ENCODE measurements around the gene GPC6.

Gene GPC6

DNA sequence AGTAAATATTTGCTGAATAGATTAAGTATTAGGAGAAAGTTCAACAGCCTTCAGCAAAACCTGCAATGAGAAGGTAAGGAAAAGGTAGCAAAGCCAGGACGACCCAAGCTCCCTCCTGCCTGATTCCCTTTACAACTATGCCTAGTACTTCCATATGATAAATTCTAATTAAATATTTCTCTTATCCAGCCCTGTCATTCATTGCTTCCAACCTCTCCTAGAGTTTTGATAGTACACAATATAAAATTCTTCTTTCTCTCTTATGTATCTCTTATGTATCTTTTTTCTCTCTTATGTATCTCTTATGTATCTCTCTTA lies 1065.7 kb downstream of the GPC6 start:
- Histone ChIP-seq H3K9me3 (ENCODE audit: insufficient read depth, low read length) (no peaks in the 10 kb centered on the region), H3K4me2 (ENCODE audit: low read depth, low read length, poor library complexity, severe bottlenecking) (no peak overlapping the region), H3K36me3 (ENCODE audit: low read length) (no peaks in the 10 kb centered on the region), H3K9me2 (replicated peaks; ENCODE audit: insufficient read depth, low read length) (no peaks in the 10 kb centered on the region), H3K9ac (ENCODE audit: low read length) (no peak overlapping the region), H4K20me1 (ENCODE audit: low read depth, low read length) (no peaks in the 10 kb centered on the region), H3K27ac (ENCODE audit: low read depth, low read length) (no peak overlapping the region), H3K27me3 (ENCODE audit: low read length) (no peaks in the 10 kb centered on the region), H2AFZ (ENCODE audit: low read depth, low read length, severe bottlenecking) (no peak overlapping the region), H3F3A (ENCODE audit: insufficient read depth) (no peaks in the 10 kb centered on the region), H3K4me3 (ENCODE audit: insufficient read depth, low read length, poor library complexity, severe bottlenecking) (no peak overlapping the region), H3K79me2 (ENCODE audit: insufficient read depth, low read length) (no peaks in the 10 kb centered on the region)
- TF ChIP-seq EZH2phosphoT487 (conservative IDR thresholded peaks at IDR 0.05; ENCODE audit: low read length): no peak
- TF ChIP-seq, protein P1, sequence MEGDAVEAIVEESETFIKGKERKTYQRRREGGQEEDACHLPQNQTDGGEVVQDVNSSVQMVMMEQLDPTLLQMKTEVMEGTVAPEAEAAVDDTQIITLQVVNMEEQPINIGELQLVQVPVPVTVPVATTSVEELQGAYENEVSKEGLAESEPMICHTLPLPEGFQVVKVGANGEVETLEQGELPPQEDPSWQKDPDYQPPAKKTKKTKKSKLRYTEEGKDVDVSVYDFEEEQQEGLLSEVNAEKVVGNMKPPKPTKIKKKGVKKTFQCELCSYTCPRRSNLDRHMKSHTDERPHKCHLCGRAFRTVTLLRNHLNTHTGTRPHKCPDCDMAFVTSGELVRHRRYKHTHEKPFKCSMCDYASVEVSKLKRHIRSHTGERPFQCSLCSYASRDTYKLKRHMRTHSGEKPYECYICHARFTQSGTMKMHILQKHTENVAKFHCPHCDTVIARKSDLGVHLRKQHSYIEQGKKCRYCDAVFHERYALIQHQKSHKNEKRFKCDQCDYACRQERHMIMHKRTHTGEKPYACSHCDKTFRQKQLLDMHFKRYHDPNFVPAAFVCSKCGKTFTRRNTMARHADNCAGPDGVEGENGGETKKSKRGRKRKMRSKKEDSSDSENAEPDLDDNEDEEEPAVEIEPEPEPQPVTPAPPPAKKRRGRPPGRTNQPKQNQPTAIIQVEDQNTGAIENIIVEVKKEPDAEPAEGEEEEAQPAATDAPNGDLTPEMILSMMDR (IDR thresholded peaks at IDR 0.05; ENCODE audit: insufficient read depth, low read length, poor library complexity, severe bottlenecking): no peak

DNA sequence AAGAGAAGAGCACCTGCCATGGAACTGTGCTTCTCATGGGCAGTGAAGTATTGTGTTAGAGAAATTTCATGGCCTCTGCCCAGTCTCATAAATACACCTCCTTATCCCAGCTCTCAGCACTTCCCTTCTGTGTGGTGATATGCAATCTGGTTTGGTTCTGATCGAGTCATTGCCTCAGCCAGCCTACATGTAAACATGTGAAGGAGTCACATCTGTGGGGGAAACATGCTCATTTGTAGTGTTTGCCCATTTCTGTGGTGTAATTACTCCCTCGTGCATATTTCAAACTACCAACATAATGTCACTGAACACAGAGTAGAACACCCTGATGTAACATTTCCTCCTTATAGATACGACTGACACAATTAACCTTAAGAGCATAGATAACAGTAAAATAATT lies 1069.9 kb downstream of the GPC6 start:
- H2AFZ ChIP-seq (ENCODE audit: low read depth, low read length, severe bottlenecking): no peak overlapping the region
- H3K27ac ChIP-seq (ENCODE audit: low read depth, low read length): no peak overlapping the region
- no peaks in the 10 kb centered on the region for H3F3A ChIP-seq (ENCODE audit: insufficient read depth)
- H3K4me2 ChIP-seq (ENCODE audit: low read depth, low read length, poor library complexity, severe bottlenecking): no peak overlapping the region
- no peak for TF ChIP-seq EZH2phosphoT487 (conservative IDR thresholded peaks at IDR 0.05; ENCODE audit: low read length)
- TF ChIP-seq, protein P1 (IDR thresholded peaks at IDR 0.05; ENCODE audit: insufficient read depth, low read length, poor library complexity, severe bottlenecking): no peak
- no peaks in the 10 kb centered on the region for H3K79me2 ChIP-seq (ENCODE audit: insufficient read depth, low read length)
- no peak overlapping the region for H3K4me3 ChIP-seq (ENCODE audit: insufficient read depth, low read length, poor library complexity, severe bottlenecking)
- H3K36me3 ChIP-seq (ENCODE audit: low read length): no peaks in the 10 kb centered on the region
- H3K9me3 ChIP-seq (ENCODE audit: insufficient read depth, low read length): no peaks in the 10 kb centered on the region
- H3K9me2 ChIP-seq (replicated peaks; ENCODE audit: insufficient read depth, low read length): no peaks in the 10 kb centered on the region
- H4K20me1 ChIP-seq (ENCODE audit: low read depth, low read length): no peaks in the 10 kb centered on the region
- no peaks in the 10 kb centered on the region for H3K27me3 ChIP-seq (ENCODE audit: low read length)
- no peak overlapping the region for H3K9ac ChIP-seq (ENCODE audit: low read length)

DNA sequence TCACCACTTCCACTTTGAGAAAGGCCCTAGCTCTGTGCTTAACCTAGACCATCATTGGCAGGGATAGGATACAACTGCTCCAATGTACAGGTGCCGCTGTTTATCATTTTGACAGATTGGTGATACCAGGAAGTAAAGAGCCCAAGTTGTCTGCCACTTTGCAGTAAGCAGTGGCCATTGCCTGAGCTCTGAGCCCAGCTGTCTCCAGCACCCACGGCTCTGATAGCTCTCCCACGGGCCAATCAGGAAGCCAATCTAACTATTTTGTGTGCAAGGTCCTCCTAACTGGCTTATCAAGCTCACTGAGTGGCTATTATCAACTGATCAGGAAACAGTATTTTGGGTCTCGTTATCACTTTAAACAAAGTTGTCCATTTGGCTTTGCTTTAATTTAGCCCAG lies 1071.7 kb downstream of the GPC6 start:
- Histone ChIP-seq H3K9ac (ENCODE audit: low read length) (no peak overlapping the region), H3K36me3 (ENCODE audit: low read length) (no peaks in the 10 kb centered on the region), H3K27me3 (ENCODE audit: low read length) (no peaks in the 10 kb centered on the region), H3K27ac (ENCODE audit: low read depth, low read length) (no peak overlapping the region), H3K4me2 (ENCODE audit: low read depth, low read length, poor library complexity, severe bottlenecking) (no peak overlapping the region), H3K9me2 (replicated peaks; ENCODE audit: insufficient read depth, low read length) (no peaks in the 10 kb centered on the region), H2AFZ (ENCODE audit: low read depth, low read length, severe bottlenecking) (no peak overlapping the region), H3K79me2 (ENCODE audit: insufficient read depth, low read length) (no peaks in the 10 kb centered on the region), H4K20me1 (ENCODE audit: low read depth, low read length) (no peaks in the 10 kb centered on the region), H3K9me3 (ENCODE audit: insufficient read depth, low read length) (no peaks in the 10 kb centered on the region), H3F3A (ENCODE audit: insufficient read depth) (no peaks in the 10 kb centered on the region), H3K4me3 (ENCODE audit: insufficient read depth, low read length, poor library complexity, severe bottlenecking) (no peak overlapping the region)
- TF ChIP-seq, protein P1 (IDR thresholded peaks at IDR 0.05; ENCODE audit: insufficient read depth, low read length, poor library complexity, severe bottlenecking): no peak
- TF ChIP-seq EZH2phosphoT487 (conservative IDR thresholded peaks at IDR 0.05; ENCODE audit: low read length): no peak

GRCh38 chr13:94300401-94300800 lies 1073.8 kb downstream of the GPC6 start:
- H3F3A ChIP-seq (ENCODE audit: insufficient read depth): no peaks in the 10 kb centered on the region
- no peak overlapping the region for H3K4me2 ChIP-seq (ENCODE audit: low read depth, low read length, poor library complexity, severe bottlenecking)
- no peaks in the 10 kb centered on the region for H3K36me3 ChIP-seq (ENCODE audit: low read length)
- no peak overlapping the region for H3K27ac ChIP-seq (ENCODE audit: low read depth, low read length)
- H3K79me2 ChIP-seq (ENCODE audit: insufficient read depth, low read length): no peaks in the 10 kb centered on the region
- H3K27me3 ChIP-seq (ENCODE audit: low read length): no peaks in the 10 kb centered on the region
- no peak overlapping the region for H2AFZ ChIP-seq (ENCODE audit: low read depth, low read length, severe bottlenecking)
- TF ChIP-seq, protein P1 (IDR thresholded peaks at IDR 0.05; ENCODE audit: insufficient read depth, low read length, poor library complexity, severe bottlenecking): no peak
- TF ChIP-seq EZH2phosphoT487 (conservative IDR thresholded peaks at IDR 0.05; ENCODE audit: low read length): no peak
- H3K9me2 ChIP-seq (replicated peaks; ENCODE audit: insufficient read depth, low read length): no peaks in the 10 kb centered on the region
- no peaks in the 10 kb centered on the region for H3K9me3 ChIP-seq (ENCODE audit: insufficient read depth, low read length)
- H4K20me1 ChIP-seq (ENCODE audit: low read depth, low read length): no peaks in the 10 kb centered on the region
- no peak overlapping the region for H3K4me3 ChIP-seq (ENCODE audit: insufficient read depth, low read length, poor library complexity, severe bottlenecking)
- H3K9ac ChIP-seq (ENCODE audit: low read length): no peak overlapping the region
